HG03097 (cell line): ENCODE data around the gene TXNRD1.
"Not testable (repeated sequence)": the region's sequence is repeated elsewhere in the genome, so short reads cannot be mapped to it uniquely, and the experiment has no call there.

ENCODE experiments used
- ATAC-seq: cut with Tn5 transposase; IDR thresholded peaks from one replicate; pipeline ENCODE4 v1.9.1; 2021; ENCODE audit not compliant: unreplicated experiment, low FRiP score

The TXNRD1 gene

DNA sequence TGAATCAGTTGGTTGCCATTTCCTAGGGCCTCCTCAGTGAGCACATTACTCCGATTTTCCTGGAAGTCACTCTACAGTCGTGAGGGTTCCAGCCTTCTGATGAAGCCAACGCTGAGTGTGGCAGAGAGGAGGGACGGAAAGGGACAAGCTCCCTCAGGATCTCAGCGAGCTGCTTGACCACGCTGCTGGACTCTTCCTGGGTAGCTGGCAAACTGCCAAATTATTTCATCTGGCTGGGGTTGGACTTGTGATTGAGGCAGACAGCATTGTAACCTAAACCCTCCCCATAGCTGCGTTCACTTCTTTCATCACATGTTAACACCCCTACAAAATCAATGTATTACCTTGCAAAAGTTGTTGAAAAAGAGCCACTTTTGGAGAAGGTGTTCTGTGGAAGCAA is 171.6 kb downstream of the TXNRD1 start:
- no peak for ATAC-seq

DNA sequence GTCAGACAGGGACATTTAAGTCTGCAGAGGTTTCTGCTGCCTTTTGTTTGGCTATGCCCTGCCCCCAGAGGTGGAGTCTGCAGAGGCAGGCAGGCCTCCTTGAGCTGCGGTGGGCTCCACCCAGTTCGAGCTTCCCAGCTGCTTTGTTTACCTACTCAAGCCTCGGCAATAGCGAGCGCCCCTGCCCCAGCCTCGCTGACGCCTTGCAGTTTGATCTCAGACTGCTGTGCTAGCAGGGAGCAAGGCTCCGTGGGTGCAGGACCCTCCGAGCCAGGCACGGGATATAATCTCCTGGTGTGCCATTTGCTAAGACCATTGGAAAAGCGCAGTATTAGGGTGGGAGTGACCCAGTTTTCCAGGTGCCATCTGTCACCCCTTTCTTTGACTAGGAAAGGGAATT is 178.5 kb downstream of the TXNRD1 start:
- ATAC-seq = not testable (repeated sequence)
